ENCODE results near the gene IL22.

Gene IL22, protein sequence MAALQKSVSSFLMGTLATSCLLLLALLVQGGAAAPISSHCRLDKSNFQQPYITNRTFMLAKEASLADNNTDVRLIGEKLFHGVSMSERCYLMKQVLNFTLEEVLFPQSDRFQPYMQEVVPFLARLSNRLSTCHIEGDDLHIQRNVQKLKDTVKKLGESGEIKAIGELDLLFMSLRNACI

DNA sequence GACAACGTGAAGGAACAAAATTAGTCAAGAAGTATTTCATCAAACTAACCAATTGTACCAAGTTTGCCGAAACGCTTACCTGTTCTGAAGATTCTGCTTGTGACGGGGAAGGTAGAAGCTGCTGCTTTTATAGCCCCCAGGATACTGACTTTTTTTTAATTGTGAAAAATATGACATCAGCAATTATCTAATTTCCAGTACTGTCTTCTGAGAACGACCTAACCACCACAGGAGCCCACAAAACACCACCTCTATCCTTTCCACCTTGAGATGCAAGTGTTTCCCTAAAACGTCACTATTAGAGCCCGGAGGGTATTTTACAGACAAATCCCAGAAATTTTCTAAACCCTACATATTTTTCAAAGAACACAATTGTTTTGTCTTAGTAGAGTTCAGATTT lies at the start of gene IL22:
TSS of gene IL22 (minus strand) at position 101 of the 400 bp plus-strand sequence. CDS start 156 bp downstream, outside the sequence.
- no peak for DNase-seq (ENCODE audit: low read depth)
- no peak within 1 kb of the TSS for H3K4me3 ChIP-seq (ENCODE audit: low read depth, low read length)

DNA sequence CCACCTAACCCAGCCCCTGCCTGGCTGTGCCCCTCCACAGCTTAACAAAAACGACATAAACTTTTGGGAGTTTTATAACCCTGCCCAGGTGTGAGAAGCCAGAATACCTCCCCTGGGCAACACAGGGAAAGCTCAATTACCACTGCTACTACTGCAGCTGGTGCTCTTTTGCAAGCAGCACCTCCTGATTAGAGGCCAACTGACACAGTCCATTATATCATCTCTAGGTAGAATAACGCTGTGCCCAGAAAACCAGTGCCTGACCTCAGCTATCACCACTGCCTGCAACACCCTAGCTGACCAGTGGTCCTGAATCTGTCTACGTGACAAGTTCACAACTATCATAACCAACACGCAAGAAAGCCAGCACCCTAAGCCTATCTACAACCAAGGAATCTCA lies 44.5 kb upstream of the IL22 start:
- no peak for DNase-seq (ENCODE audit: low read depth)
- H3K4me3 ChIP-seq (ENCODE audit: low read depth, low read length): no peak overlapping the region

GRCh38 chr12:68294251-68294650 lies 40.8 kb upstream of the IL22 start:
- DNase-seq (ENCODE audit: low read depth): no peak
- no peak overlapping the region for H3K4me3 ChIP-seq (ENCODE audit: low read depth, low read length)

DNA sequence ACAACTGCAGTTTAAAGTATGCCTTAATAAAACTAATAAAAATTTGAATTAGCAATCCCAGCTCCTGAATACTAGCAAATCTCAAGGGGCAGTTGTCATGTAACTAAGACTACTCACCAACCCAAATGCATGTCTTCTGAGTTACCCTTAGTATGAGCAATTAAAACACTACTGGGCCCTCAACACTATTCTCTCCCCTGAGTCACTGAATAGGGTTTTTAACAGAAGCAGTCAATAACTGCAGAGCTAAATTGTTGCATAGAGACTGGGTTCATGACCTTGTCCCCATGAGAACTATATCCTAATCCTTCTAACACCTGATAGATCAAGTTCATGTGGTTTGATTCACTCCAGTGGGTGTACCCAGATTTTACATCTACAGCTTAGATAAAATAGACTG lies 39.9 kb upstream of the IL22 start:
- DNase-seq (ENCODE audit: low read depth): no peak
- no peak overlapping the region for H3K4me3 ChIP-seq (ENCODE audit: low read depth, low read length)

DNA sequence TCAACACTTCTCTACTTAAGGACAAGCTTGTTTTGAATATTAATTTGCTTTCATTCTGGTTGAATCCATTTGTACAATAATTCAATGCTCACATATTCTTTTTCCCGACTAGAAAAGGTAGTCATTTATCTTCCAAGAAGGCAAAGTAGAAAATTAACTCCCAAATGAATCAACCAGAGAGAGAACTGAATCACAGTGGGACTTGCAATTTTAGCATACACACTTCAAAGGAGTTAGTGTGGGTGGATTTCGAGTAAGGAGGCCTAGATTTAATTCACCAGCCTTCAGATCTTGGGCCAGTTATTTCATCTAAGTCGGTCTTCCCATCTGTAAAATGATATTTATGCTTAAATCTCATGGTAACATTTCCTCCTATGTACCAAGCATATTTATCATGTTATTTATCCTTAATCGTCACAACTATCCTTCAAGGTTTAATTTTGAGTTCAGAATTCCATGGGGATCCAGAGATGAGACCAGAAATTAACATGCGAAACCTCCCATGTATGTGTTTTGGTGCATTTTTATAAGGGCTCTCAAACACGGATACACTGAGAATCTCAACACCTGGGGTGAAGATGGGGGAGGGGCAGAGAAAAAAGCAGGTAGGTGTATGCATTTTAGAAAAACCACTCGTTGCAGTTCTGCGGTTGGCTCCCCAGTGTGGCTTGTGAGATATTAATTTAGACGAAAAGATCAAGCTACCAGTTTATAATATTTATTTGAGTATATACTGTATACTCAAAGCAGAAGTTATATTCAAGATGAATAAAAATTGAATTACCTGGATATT lies 38.9 kb upstream of the IL22 start:
- no peak for DNase-seq (ENCODE audit: low read depth)
- H3K4me3 ChIP-seq (ENCODE audit: low read depth, low read length): no peak overlapping the region

DNA sequence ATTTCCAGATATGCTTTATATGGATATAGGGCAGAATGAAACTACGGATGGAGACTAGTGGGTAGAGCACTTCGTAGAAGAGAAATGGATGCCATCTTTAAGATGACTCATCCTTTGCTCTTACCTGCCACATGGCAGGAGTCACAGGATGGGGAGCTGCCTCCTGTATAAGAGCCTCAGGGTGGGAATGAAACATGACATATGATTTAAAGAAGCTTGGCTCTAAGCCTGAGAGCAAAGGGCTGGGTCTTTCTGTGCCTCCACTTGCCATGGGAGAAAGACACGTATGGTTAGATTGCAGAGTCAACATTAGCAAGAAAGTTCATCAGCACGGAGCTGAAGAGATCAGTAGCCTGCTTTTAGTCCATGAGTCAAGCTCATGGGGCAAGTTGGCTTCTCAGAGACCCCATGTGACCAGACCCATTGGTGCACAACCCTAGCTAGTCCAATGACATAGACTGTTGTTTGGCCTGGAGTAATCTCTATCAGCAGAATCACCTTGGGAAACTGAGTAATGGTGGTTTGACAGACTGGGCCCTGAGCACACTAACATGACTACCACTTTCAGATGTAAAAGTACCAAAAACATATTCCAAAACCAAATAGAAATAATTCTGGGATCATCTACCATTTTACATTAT lies 38.1 kb upstream of the IL22 start:
- no peak for DNase-seq (ENCODE audit: low read depth)
- H3K4me3 ChIP-seq (ENCODE audit: low read depth, low read length): no peak overlapping the region

DNA sequence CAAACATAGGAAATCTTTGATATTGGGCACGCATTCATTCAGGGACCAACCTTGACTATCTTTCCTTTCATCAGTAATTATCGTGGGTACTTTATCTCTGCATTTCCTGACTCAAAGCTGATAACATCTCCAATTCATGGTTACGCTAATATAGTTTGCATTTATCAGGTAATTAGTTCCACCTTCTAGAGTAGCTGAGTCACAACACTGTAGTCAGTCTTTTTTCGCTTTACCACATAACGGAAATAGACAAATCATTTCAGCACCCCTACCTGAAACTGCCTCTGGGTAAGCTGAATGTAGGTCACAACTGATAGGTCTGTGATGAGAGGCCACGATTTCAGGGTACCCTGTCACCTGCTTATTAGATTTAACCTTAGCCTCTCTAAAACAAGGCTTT lies 36.7 kb upstream of the IL22 start:
- H3K4me3 ChIP-seq (ENCODE audit: low read depth, low read length): no peak overlapping the region
- no peak for DNase-seq (ENCODE audit: low read depth)

- DNase-seq (ENCODE audit: low read depth): no peak
- H3K4me3 ChIP-seq (ENCODE audit: low read depth, low read length): no peak overlapping the region
Measured at GRCh38 chr12:68287106-68287505, 33.7 kb upstream of the IL22 start.

- no peak for DNase-seq (ENCODE audit: low read depth)
- no peak overlapping the region for H3K4me3 ChIP-seq (ENCODE audit: low read depth, low read length)
Measured at GRCh38 chr12:68286396-68286795, 33.0 kb upstream of the IL22 start.

DNA sequence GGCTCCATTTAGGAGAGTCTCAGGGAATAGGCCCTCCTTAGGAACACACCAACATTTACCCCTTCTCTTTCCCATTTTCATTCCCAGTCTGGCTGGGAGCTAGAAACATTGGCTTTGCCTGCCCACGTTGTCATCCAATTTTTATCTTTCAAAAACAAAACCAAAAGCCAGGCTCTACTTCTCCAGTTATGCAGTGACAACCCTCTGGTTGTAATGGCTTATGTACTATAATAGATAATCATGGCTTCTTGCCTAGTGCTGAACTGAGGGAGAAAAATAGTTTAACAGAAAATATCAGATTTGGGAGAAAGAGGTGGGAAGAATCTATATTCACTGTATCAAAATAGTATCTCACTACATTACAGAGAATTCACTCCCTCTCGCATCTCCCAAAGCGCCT lies 32.1 kb upstream of the IL22 start:
- no peak overlapping the region for H3K4me3 ChIP-seq (ENCODE audit: low read depth, low read length)
- DNase-seq (ENCODE audit: low read depth): no peak

DNA sequence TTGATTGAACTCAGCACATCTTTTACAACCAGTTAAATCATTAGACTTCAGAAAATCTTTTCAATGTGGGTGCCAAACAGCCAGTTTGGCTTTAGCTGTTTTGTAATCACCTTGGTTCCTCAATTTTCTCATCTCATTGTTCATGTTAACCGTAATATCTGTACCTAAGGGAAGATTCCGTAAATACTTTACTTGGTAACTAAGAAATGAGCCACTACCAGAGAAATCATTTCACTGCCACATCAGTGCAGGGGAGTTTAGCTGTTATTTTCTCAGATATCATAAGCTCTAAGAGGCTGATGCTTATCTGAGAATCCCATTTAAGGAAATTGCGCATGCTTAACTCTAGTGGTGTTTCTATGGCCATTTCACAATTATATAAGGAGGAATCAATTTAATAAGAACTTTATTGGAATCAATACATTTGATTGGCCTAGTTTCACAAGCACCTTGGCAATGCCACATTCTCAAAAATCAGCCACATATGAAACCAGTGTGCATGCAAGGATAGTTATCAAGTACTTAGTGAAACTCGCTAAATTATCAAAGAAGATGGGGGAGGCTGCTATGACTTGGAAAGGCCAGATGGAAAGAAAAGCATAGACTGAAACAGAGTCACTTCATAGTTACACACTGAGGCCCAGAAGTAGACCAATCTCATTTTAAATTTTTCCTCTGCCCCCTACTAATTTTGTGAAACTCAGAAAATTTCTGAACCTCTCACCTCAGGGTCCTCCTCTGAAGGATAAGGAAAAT lies 28.1 kb upstream of the IL22 start:
- DNase-seq (ENCODE audit: low read depth): no peak
- H3K4me3 ChIP-seq (ENCODE audit: low read depth, low read length): no peak overlapping the region

DNA sequence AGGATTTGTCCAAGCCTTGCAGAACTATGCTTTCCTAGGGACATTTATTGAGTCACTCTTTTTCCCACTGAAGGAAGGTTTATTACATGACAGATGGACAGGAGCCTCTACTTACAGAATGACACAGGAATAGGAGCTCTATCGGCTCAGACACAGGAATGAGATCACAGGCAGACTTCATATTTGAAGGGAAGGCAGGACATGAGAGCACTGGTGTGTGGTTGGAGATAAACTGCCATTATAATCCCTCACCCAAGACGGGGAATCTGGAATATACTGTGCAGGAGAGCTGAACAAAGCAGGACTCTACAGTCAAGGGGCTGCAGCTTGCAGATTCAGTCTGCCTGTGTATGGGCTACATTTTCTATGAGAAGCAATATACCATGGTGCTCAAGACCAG lies 26.8 kb upstream of the IL22 start:
- H3K4me3 ChIP-seq (ENCODE audit: low read depth, low read length): no peak overlapping the region
- no peak for DNase-seq (ENCODE audit: low read depth)

DNA sequence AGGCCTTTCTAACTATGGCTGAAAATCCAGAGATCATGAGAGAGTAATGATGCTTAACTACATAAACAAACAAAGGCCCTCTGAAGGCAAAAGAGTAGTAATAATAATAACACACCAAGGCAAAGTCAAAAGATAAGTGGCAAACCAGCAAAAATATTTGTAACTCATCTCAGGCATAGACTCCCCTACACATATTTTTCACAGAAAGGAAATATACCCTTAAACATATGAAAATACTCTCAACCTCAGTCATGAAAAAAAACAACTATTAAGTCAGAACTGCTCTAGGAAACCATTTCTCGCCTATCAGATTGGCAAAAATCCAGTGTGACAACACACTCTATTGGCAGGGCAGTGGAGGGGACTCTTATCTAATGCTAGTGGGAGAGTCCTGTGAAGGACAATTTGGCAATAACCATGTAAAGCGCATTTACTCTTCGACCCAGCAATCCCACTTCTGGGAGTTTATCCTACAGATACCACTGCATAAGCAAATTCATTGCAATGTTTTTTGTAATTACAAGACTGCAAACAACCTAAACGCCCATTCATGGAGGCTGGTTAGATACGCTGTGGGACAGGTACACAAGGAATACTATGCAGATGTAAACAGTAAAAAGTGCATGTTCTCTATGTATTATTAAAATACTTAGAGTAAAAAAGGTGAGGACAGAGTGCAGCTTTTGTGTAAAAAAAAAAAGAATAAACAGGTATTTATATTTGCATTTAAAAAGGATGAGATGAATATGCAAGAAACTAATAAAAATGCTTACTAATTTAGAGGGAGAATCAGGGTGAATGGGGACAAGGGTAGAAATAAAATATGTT lies 26.0 kb upstream of the IL22 start:
- no peak for DNase-seq (ENCODE audit: low read depth)
- no peak overlapping the region for H3K4me3 ChIP-seq (ENCODE audit: low read depth, low read length)

- H3K4me3 ChIP-seq (ENCODE audit: low read depth, low read length): no peak overlapping the region
- DNase-seq (ENCODE audit: low read depth): peak; percentile 8
Measured at GRCh38 chr12:68276402-68276930, 23.1 kb upstream of the IL22 start.

- DNase-seq (ENCODE audit: low read depth): no peak
- no peak overlapping the region for H3K4me3 ChIP-seq (ENCODE audit: low read depth, low read length)
Measured at GRCh38 chr12:68272732-68273131, 19.3 kb upstream of the IL22 start.

DNA sequence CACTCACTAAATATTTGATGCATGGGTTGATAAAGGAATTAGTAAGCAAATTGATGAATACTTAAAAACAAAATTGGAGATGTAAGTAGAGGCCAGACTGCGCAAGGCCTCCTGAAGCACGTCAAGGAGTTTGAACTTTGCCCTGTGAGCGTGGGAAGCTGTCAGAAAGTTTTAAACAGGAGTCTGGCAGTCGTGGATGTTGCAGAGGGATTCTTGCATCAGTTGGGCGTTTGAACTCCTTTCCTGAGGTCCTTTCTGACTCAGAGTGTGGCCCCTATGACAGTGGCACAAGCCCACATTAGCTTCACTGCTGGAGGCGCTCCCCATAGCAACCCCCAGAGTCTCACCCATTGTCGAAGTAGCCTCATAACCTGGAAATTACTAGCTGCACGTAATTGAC lies 17.9 kb upstream of the IL22 start:
- DNase-seq (ENCODE audit: low read depth): peak; percentile 85
- no peak overlapping the region for H3K4me3 ChIP-seq (ENCODE audit: low read depth, low read length)

- H3K4me3 ChIP-seq (ENCODE audit: low read depth, low read length): no peak overlapping the region
Measured at GRCh38 chr12:68270358-68270757, 17.0 kb upstream of the IL22 start.

DNA sequence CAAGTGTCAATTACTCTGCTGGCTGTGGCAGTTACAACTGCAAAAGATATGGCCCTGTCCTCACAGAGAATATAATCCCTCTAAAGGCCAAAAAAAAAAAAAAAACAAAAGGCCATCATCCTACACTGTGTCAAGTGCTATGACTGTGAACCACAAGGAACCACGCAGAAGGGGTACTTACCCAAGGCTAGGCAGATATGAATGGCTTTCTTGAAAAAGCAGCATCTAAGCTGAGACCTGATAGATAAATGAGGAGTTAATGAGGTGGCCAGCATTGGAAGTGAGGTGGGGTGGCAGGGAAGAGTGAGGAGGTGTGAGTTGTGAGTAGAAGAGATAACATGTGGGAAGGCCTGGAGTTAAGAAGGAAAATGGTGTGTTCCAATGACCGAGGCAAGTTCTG lies 16.4 kb upstream of the IL22 start:
- no peak for DNase-seq (ENCODE audit: low read depth)
- no peak overlapping the region for H3K4me3 ChIP-seq (ENCODE audit: low read depth, low read length)

More at GRCh38 chr12:68270358-68270757, 17.0 kb upstream of the IL22 start:
- no peak for DNase-seq (ENCODE audit: low read depth)

GRCh38 chr12:68268967-68269366 lies 15.6 kb upstream of the IL22 start:
- no peak for DNase-seq (ENCODE audit: low read depth)
- H3K4me3 ChIP-seq (ENCODE audit: low read depth, low read length): no peak overlapping the region
